Neural progenitor cell (in vitro differentiated cells): Measurements from ENCODE around the gene GLIPR1. TPM values are rescaled to one million over a fixed set of nuclear protein-coding genes. Genes with fewer than 3 reads are reported as not detected.

ENCODE experiments used
- DNase-seq: peaks from one replicate; pipeline ENCODE4 v3.0.0-alpha.2; 2016; ENCODE audit warnings: low spot score
- H2AFZ ChIP-seq: fragments of 200-600 bp; sonication (generic); replicated peaks from 2 replicates; pipeline ENCODE4 v1.6.1; 2016; ENCODE audit warnings: antibody characterized with exemption
- H3F3A ChIP-seq: fragments of 200-600 bp; sonication (generic); 2 replicates; pipeline ENCODE4 v1.6.1; 2016; ENCODE audit warnings: antibody characterized with exemption, low read depth
- H3K27ac ChIP-seq: fragments of 200-600 bp; sonication (generic); 2 replicates; pipeline ENCODE4 v1.5.1; 2016; ENCODE audit warnings: mild to moderate bottlenecking
- H3K27me3 ChIP-seq: fragments of 200-600 bp; sonication (generic); 2 replicates; pipeline ENCODE4 v1.6.1; 2016; ENCODE audit warnings: mild to moderate bottlenecking, moderate library complexity
- H3K36me3 ChIP-seq: fragments of 200-600 bp; sonication (generic); 2 replicates; pipeline ENCODE4 v1.5.1; 2016
- H3K4me1 ChIP-seq: fragments of 200-600 bp; sonication (generic); 2 replicates; pipeline ENCODE4 v1.6.1; 2016; ENCODE audit warnings: mixed run types
- H3K4me2 ChIP-seq: fragments of 200-600 bp; sonication (generic); 2 replicates; pipeline ENCODE4 v1.6.1; 2016
- H3K4me3 ChIP-seq: fragments of 200-600 bp; sonication (generic); 2 replicates; pipeline ENCODE4 v1.5.1; 2016
- H3K79me2 ChIP-seq: fragments of 200-600 bp; sonication (generic); 2 replicates; pipeline ENCODE4 v1.6.1; 2016; ENCODE audit warnings: low read depth
- H3K9ac ChIP-seq: fragments of 200-600 bp; sonication (generic); 2 replicates; pipeline ENCODE4 v1.6.1; 2016
- H3K9me3 ChIP-seq: fragments of 200-600 bp; sonication (generic); 2 replicates; pipeline ENCODE4 v1.5.1; 2016; ENCODE audit warnings: low read depth
- H4K20me1 ChIP-seq: fragments of 200-600 bp; sonication (generic); 2 replicates; pipeline ENCODE4 v1.6.1; 2016; ENCODE audit warnings: low read depth
- H3K27ac Mint-ChIP-seq: 3 replicates; pipeline ENCODE4 v1.8.0; 2021; ENCODE audit warnings: mixed read lengths
- H3K27me3 Mint-ChIP-seq: 2 replicates; pipeline ENCODE4 v1.8.0; 2022; ENCODE audit warnings: low read depth, mild to moderate bottlenecking, inconsistent platforms, moderate library complexity, mixed read lengths; ENCODE audit not compliant: insufficient read depth
- H3K36me3 Mint-ChIP-seq: 3 replicates; pipeline ENCODE4 v1.8.0; 2021; ENCODE audit warnings: mixed read lengths
- H3K4me1 Mint-ChIP-seq: 3 replicates; pipeline ENCODE4 v1.8.0; 2021; ENCODE audit warnings: mixed read lengths
- H3K4me3 Mint-ChIP-seq: 3 replicates; pipeline ENCODE4 v1.8.0; 2021; ENCODE audit warnings: mild to moderate bottlenecking, moderate library complexity, mixed read lengths
- H3K9me3 Mint-ChIP-seq: 3 replicates; pipeline ENCODE4 v1.8.0; 2020; ENCODE audit warnings: mixed read lengths
- EZH2 ChIP-seq: fragments of 200-600 bp; sonication (generic); IDR thresholded peaks from 2 replicates; pipeline ENCODE4 v1.6.1; 2017; ENCODE audit warnings: antibody characterized with exemption, mild to moderate bottlenecking, moderate library complexity
- EZH2phosphoT487 ChIP-seq: fragments of 200-600 bp; sonication (generic); IDR thresholded peaks from 2 replicates; pipeline ENCODE4 v1.6.1; 2017; ENCODE audit warnings: antibody characterized with exemption
- total RNA-seq: library from RNA; depleted of rRNA; stranded (reverse); fragments of >200 nt; gene quantifications from 2 replicates; pipeline ENCODE4 v1.2.3, GENCODE V29; 2015; ENCODE audit warnings: low replicate concordance
- TF ChIP-seq, protein P1 (sequence below): fragments of 200-600 bp; sonication (generic); IDR thresholded peaks from 2 replicates; pipeline ENCODE4 v1.5.1; 2017; ENCODE audit warnings: antibody characterized with exemption, mild to moderate bottlenecking

The GLIPR1 gene
- total RNA-seq, 1 donor from 2014 or later: 0.04 TPM

DNA sequence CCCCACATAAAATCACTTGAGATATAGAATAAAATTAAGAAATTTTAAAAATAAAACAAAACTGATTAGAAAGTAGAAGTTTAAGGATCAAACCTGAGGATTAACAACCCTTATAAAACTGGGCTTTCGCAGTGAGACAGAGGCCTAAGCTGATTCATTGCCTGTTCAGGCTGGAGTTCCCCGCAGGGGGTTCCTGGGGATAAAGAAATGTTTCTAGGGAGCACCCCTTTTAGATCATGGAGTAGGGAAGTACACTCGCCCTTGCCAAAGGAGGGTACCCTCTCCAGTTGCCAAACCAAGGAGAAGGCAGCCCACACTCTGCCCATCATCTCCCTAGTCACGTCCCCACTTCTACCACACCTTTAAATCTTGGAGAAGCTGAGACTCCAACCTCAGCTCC is 6.8 kb downstream of the GLIPR1 start:
- peaks cover 2% of the 10 kb centered on the region for H3K27me3 Mint-ChIP-seq
- no peak overlapping the region for H3K4me2 ChIP-seq
- peak; percentile 25 for DNase-seq
- TF ChIP-seq EZH2phosphoT487 (no peak), EZH2 (no peak)
- TF ChIP-seq, protein P1, sequence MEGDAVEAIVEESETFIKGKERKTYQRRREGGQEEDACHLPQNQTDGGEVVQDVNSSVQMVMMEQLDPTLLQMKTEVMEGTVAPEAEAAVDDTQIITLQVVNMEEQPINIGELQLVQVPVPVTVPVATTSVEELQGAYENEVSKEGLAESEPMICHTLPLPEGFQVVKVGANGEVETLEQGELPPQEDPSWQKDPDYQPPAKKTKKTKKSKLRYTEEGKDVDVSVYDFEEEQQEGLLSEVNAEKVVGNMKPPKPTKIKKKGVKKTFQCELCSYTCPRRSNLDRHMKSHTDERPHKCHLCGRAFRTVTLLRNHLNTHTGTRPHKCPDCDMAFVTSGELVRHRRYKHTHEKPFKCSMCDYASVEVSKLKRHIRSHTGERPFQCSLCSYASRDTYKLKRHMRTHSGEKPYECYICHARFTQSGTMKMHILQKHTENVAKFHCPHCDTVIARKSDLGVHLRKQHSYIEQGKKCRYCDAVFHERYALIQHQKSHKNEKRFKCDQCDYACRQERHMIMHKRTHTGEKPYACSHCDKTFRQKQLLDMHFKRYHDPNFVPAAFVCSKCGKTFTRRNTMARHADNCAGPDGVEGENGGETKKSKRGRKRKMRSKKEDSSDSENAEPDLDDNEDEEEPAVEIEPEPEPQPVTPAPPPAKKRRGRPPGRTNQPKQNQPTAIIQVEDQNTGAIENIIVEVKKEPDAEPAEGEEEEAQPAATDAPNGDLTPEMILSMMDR: no peak
- no peaks in the 10 kb centered on the region for H4K20me1 ChIP-seq
- H3K4me3 ChIP-seq: no peak overlapping the region
- no peaks in the 10 kb centered on the region for H3K27me3 ChIP-seq
- H3F3A ChIP-seq: no peaks in the 10 kb centered on the region
- H3K9ac ChIP-seq: no peak overlapping the region
- no peaks in the 10 kb centered on the region for H3K79me2 ChIP-seq
- no peaks in the 10 kb centered on the region for H3K9me3 ChIP-seq
- no peaks in the 10 kb centered on the region for H3K36me3 ChIP-seq
- H3K4me1 ChIP-seq: peaks cover 6% of the 10 kb centered on the region
- no peak overlapping the region for H3K27ac Mint-ChIP-seq
- H3K4me1 Mint-ChIP-seq: peaks cover 2% of the 10 kb centered on the region
- H3K27ac ChIP-seq: no peak overlapping the region
- no peaks in the 10 kb centered on the region for H3K9me3 Mint-ChIP-seq
- H3K36me3 Mint-ChIP-seq: no peaks in the 10 kb centered on the region
- H3K4me3 Mint-ChIP-seq: no peak overlapping the region
- H2AFZ ChIP-seq: no peak overlapping the region

DNA sequence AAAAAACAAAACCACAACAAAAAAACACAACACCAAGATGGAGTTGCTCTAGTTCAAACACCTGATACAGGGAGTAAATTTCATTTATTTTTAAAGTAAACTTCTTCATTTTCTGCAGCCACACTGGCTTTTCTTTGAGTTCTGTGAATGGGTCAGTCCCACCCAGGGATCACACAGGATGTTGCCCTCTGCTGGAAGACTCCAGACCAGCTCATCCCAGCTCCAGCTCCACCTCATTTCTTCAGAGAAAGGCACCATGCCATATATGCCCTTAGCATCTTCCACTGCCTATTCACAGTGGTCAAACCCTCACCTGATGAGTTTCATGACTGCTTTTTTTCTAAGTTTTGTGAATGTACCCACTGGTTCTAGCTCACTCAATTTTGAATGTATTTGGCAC is 8.0 kb downstream of the GLIPR1 start:
- Histone ChIP-seq H3K4me2 (no peak overlapping the region), H3K27me3 (no peaks in the 10 kb centered on the region), H3F3A (no peaks in the 10 kb centered on the region), H3K36me3 (no peaks in the 10 kb centered on the region), H3K9me3 (no peaks in the 10 kb centered on the region), H2AFZ (no peak overlapping the region), H3K79me2 (no peaks in the 10 kb centered on the region), H4K20me1 (no peaks in the 10 kb centered on the region), H3K4me3 (no peak overlapping the region), H3K4me1 (peaks cover 6% of the 10 kb centered on the region), H3K9ac (no peak overlapping the region), H3K27ac (no peak overlapping the region)
- Mint-ChIP-seq H3K9me3 (no peaks in the 10 kb centered on the region), H3K27me3 (peaks cover 2% of the 10 kb centered on the region), H3K36me3 (no peaks in the 10 kb centered on the region), H3K4me1 (peaks cover 2% of the 10 kb centered on the region), H3K27ac (no peak overlapping the region), H3K4me3 (no peak overlapping the region)
- TF ChIP-seq, protein P1: peak; percentile 51
- TF ChIP-seq EZH2: no peak
- TF ChIP-seq EZH2phosphoT487: no peak
- peak; percentile 38 for DNase-seq

DNA sequence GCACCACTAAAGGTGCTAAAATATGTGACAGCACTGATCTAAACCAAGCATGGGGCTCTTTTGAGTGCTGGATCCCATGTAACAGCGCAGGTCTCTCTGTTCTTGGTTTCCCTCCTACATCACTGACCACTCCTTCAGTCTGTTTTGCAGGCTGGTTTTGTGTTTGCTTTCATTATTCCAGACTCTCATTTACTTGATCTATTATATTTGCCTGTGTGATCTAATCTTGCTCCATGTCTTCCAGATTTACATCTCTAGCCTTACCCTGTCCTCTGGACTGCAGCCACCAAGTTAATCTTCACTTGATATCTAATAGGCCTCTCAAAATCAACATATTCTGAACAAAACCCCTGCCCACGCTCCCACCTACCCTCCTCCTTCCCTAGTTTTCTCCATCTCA is 8.6 kb downstream of the GLIPR1 start:
- H3K36me3 Mint-ChIP-seq: no peaks in the 10 kb centered on the region
- DNase-seq: no peak
- no peaks in the 10 kb centered on the region for H3K79me2 ChIP-seq
- H2AFZ ChIP-seq: no peak overlapping the region
- no peak overlapping the region for H3K4me2 ChIP-seq
- no peaks in the 10 kb centered on the region for H3K27me3 ChIP-seq
- H3K27me3 Mint-ChIP-seq: peaks cover 2% of the 10 kb centered on the region
- H3K9ac ChIP-seq: no peak overlapping the region
- peaks cover 2% of the 10 kb centered on the region for H3K4me1 Mint-ChIP-seq
- H3K4me1 ChIP-seq: peaks cover 6% of the 10 kb centered on the region
- no peak overlapping the region for H3K27ac Mint-ChIP-seq
- H3K36me3 ChIP-seq: no peaks in the 10 kb centered on the region
- no peaks in the 10 kb centered on the region for H3K9me3 ChIP-seq
- no peaks in the 10 kb centered on the region for H3F3A ChIP-seq
- H3K4me3 ChIP-seq: no peak overlapping the region
- no peak overlapping the region for H3K4me3 Mint-ChIP-seq
- TF ChIP-seq EZH2 (no peak), EZH2phosphoT487 (no peak)
- TF ChIP-seq, protein P1: no peak
- no peaks in the 10 kb centered on the region for H3K9me3 Mint-ChIP-seq
- H4K20me1 ChIP-seq: no peaks in the 10 kb centered on the region
- H3K27ac ChIP-seq: no peak overlapping the region
